ENCODE data around the gene MARCKSL1.

DNA sequence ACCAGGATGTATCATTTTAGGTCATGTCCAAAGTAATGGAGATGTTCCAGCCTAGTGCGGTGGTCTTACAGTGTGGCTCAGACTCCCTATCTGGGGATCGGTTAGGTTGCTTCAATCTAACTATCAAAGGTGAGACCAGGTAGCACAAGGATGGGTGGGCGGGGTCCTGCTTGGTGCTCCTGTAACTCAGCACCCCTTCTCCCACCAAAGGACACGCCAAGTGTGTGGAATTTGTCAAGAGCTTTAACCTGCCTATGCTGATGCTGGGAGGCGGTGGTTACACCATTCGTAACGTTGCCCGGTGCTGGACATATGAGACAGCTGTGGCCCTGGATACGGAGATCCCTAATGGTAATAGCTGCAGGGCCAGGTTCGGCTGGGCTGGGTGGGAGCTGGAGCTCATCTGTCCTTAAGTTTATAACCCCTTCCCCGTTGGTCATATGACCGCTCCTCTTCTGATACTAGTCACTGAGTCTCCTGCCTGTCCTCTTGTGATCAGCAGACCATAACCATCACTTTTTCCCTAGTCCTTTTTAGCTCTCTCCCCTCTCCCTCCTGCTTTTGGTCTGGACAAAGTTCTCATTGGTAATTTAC, 5.4 kb downstream of the MARCKSL1 start:
- TF ChIP-seq, protein P1, sequence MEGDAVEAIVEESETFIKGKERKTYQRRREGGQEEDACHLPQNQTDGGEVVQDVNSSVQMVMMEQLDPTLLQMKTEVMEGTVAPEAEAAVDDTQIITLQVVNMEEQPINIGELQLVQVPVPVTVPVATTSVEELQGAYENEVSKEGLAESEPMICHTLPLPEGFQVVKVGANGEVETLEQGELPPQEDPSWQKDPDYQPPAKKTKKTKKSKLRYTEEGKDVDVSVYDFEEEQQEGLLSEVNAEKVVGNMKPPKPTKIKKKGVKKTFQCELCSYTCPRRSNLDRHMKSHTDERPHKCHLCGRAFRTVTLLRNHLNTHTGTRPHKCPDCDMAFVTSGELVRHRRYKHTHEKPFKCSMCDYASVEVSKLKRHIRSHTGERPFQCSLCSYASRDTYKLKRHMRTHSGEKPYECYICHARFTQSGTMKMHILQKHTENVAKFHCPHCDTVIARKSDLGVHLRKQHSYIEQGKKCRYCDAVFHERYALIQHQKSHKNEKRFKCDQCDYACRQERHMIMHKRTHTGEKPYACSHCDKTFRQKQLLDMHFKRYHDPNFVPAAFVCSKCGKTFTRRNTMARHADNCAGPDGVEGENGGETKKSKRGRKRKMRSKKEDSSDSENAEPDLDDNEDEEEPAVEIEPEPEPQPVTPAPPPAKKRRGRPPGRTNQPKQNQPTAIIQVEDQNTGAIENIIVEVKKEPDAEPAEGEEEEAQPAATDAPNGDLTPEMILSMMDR (conservative IDR thresholded peaks at IDR 0.05): no peak
- TF ChIP-seq ZFX (IDR thresholded peaks at IDR 0.05): no peak

Measured in C4-2B (cell line).